Measurements from ENCODE around the gene SNX13.
A peak's percentile ranks its signal among the peaks of the same experiment; 100 is the strongest.

The SNX13 gene

GRCh38 chr7:17782216-17782549, 158.1 kb downstream of the SNX13 start:
- DNase-seq (ENCODE audit: low read depth in 2 of 2), result no peak

DNA sequence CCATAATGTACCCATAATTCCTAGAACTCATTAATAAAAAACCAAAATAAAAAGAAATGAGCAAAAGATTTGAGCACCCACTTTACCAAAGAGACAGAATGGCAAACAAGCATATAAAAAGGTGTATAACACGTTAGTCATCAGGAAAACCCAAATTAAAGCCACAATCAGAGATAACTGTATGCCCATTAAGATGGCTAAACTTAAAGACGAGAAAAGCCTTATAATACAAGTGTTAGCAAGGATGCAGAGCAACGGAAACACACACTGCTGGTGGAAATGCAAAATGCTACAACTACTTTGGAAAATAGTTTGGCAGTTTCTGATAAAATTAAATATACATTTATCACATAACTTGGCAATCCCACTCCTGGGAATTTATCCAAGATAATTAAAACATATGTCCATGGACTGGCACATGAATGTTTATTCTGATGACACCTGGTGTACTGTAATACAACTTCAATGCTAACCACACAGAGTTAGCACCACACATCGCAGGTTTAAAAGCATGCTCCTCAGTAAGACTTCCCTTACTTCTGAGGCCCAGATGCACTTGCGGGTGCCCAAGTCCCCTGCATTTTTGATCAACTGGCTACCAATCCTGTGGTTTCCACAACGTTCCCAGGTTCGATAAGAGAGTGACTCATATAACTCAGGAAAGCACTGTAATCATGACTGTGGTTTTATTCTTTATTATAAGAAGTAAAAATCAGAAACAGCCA, 158.6 kb downstream of the SNX13 start:
- DNase-seq (ENCODE audit: low read depth in 2 of 2), result no peak

GRCh38 chr7:17779381-17779780, 160.9 kb downstream of the SNX13 start:
- DNase-seq (ENCODE audit: low read depth in 2 of 2), result no peak

GRCh38 chr7:17774716-17775288, 165.5 kb downstream of the SNX13 start:
- DNase-seq (ENCODE audit: low read depth in 2 of 2), result no peak

- DNase-seq (ENCODE audit: low read depth in 2 of 2), result no peak
These were observed 166.0 kb downstream of the SNX13 start for GRCh38 chr7:17774248-17774647.

GRCh38 chr7:17773289-17773626, 167.0 kb downstream of the SNX13 start:
- DNase-seq (ENCODE audit: low read depth in 2 of 2), result no peak

GRCh38 chr7:17772581-17773288, 167.6 kb downstream of the SNX13 start:
- no peak for DNase-seq (ENCODE audit: low read depth in 2 of 2)

GRCh38 chr7:17771901-17772408, 168.3 kb downstream of the SNX13 start:
- no peak for DNase-seq (ENCODE audit: low read depth in 2 of 2)

DNA sequence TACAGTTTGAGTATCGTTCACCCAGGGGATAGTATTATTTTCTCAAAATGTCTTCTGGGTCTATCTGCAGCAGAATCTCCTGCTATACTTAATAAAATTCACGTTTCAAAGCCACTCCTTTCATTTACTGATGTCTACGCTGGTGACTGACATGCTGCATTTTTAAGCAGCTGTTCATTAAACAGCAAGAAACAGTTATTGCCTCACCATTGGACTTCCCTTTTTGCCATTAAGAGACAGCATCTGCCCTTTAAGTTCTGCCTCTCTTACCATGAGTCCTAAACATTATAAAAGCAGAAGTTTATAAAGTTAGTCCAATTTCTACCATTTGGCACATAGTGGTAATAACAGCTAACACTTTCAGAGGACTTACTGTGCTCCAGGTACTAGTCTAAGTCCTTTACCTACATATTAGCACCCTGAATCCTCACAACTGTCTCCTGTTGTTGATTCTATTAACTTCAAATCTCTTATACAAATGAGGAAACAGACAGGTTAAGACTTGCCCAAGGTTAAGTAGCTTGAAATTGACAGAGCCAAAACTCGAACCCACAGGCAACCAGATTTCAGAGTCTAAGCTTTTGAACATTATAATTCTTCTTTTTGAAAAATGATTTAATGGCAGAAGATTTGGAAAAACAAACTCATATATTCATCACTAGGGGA, 169.5 kb downstream of the SNX13 start:
- DNase-seq (ENCODE audit: low read depth in 2 of 2), result no peak

DNA sequence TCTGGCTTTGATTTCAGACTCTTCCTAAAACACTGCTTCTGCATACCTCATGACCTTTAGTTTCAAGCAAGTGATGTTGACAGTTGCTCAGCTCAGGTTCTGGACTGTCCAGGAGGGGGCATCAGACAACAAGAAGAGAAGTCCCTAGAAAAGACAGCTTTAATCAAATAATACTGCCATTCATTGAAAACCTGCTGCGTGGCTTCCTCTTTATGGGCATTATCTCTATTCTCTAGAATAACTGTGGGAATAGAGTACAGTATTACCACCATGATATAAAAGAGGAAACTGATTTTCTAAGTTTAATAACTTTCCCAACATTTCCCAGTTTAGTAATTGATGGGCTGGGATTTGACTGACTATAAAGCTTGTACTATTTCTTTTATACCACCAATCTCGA, 170.4 kb downstream of the SNX13 start:
- DNase-seq (ENCODE audit: low read depth in 2 of 2), result peak; percentile 17 to 32

GRCh38 chr7:17758008-17758407, 182.3 kb downstream of the SNX13 start:
- no peak for DNase-seq (ENCODE audit: low read depth in 2 of 2)

DNA sequence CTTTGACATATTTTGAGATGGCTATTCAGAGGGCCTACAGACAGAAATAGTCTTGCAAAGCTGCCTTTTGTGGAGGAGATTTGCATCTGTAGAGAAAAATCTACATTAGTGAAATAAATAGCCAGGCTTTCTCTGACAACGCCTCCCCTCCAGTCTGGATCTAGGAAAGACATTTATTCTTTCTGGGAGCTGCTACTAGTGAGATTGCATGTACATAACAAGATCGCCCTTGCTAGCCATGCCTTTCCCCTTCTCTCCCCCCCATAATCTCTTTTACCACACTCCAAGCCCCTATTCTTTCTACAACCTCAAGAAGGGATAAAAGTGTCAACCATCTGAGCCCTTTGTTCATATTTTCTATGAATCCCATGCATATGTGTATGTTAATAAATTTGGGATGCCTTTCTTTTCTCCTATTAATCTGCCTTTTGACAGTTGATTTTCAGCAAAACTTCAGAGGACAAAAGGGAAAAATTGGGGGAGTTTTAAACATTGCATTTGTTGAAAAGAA, 194.2 kb downstream of the SNX13 start:
- DNase-seq (ENCODE audit: low read depth in 2 of 2), result no peak

GRCh38 chr7:17745610-17746009, 194.7 kb downstream of the SNX13 start:
- DNase-seq (ENCODE audit: low read depth in 2 of 2), result no peak

DNA sequence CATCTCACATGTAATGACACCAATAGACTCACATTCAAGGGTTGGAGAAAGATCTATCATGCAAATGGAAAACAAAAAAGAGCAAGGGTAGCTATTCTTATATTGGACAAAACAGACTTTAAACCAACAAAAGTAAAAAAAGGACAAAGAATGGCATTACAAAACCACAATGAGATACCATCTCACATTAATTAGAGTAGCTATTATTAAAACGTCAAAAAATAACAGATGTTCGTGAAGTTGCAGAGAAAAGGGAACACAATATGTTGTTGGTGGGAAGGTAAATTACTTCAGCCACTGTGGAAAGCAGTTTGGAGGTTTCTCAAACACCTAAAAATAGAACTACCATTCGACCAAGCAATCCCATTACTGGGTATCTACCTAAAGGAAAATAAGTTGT, 197.0 kb downstream of the SNX13 start:
- no peak for DNase-seq (ENCODE audit: low read depth in 2 of 2)

DNA sequence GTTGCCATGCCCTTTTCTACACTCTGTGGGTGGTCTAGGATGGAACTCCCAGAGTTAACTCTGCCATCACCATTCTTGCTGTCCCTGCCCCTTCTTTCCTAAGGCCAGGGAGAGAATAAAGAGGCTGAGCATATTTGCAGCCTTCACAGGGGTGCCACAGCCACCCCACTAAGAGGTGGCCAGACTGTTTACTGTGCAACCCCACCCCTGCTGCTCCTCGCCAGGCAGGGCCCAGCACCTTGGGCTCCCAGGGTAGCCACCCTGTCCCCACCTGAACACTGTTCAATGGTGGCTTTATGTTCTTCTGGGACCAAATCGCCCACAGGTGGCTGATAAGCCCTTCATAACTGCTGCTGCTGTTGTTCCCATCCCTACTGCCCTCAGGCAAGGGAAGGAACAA, 198.9 kb downstream of the SNX13 start:
- no peak for DNase-seq (ENCODE audit: low read depth in 2 of 2)

Data from stimulated activated CD8-positive, alpha-beta memory T cell treated with anti-CD3 and anti-CD28 coated beads, Interleukin-2, amount 100 ng/mL, for 48 hours (primary cell).